ENCODE data around the gene BCHE. TPM values are rescaled to one million over a fixed set of nuclear protein-coding genes. Genes with fewer than 3 reads are reported as not detected.

The BCHE gene
- total RNA-seq, 1 experiment from 2014 or later: 1.7 TPM

- CTCF ChIA-PET: no interaction called here
- TF ChIP-seq E2F4 (CRISPR knock-in tag; IDR thresholded peaks at IDR 0.05; ENCODE audit: borderline replicate concordance, low read depth): no peak
- 0 out of 2 replicates have a peak, but pooled peaks have one; percentile 18 for TF ChIP-seq ZNF425 (CRISPR knock-in tag; conservative IDR thresholded peaks at IDR 0.05)
- H3K27me3 Mint-ChIP-seq (ENCODE audit: low read depth): no peaks in the 10 kb centered on the region
- POLR2A ChIA-PET: no interaction called here
- H3K4me3 Mint-ChIP-seq: no peak overlapping the region
- peak; percentile 15 for DNase-seq (ENCODE audit: low spot score)
- peak; percentile 82 for ATAC-seq
- no peaks in the 10 kb centered on the region for H3K9me3 Mint-ChIP-seq
- H3K27ac Mint-ChIP-seq: peak overlapping the region; percentile 60; the same call in 1 of the 2 replicates
- H3K4me1 Mint-ChIP-seq: peaks cover 9% of the 10 kb centered on the region
- H3K36me3 Mint-ChIP-seq: no peaks in the 10 kb centered on the region
Observed at GRCh38 chr3:165768680-165769079, 68.5 kb downstream of the BCHE start.

GRCh38 chr3:165759041-165759440 lies 78.2 kb downstream of the BCHE start:
- ChIA-PET POLR2A (no interaction called here), CTCF (no interaction called here)
- Mint-ChIP-seq H3K9me3 (no peaks in the 10 kb centered on the region), H3K4me3 (no peak overlapping the region), H3K27me3 (ENCODE audit: low read depth) (no peaks in the 10 kb centered on the region), H3K27ac (no peak overlapping the region), H3K36me3 (no peaks in the 10 kb centered on the region), H3K4me1 (peaks cover 21% of the 10 kb centered on the region)
- no peak for DNase-seq (ENCODE audit: low spot score)
- TF ChIP-seq MXD4 (CRISPR knock-in tag; IDR thresholded peaks at IDR 0.05; ENCODE audit: borderline replicate concordance): no peak
- TF ChIP-seq NR1H2 (CRISPR knock-in tag; IDR thresholded peaks at IDR 0.05): no peak
- TF ChIP-seq ZBTB21 (CRISPR knock-in tag; IDR thresholded peaks at IDR 0.05; ENCODE audit: borderline replicate concordance): no peak
- no peak for TF ChIP-seq JUN (CRISPR knock-in tag; IDR thresholded peaks at IDR 0.05)
- no peak for TF ChIP-seq ZNF532 (CRISPR knock-in tag; IDR thresholded peaks at IDR 0.05; ENCODE audit: borderline replicate concordance)
- TF ChIP-seq ZBTB43 (CRISPR knock-in tag; IDR thresholded peaks at IDR 0.05): no peak
- no peak for TF ChIP-seq ESRRA (CRISPR knock-in tag; IDR thresholded peaks at IDR 0.05; ENCODE audit: borderline replicate concordance)
- no peak for TF ChIP-seq NR2C2 (CRISPR knock-in tag; IDR thresholded peaks at IDR 0.05)
- no peak for TF ChIP-seq MYBL2 (CRISPR knock-in tag; IDR thresholded peaks at IDR 0.05)
- no peak for TF ChIP-seq ATF6 (CRISPR knock-in tag; IDR thresholded peaks at IDR 0.05)
- no peak for TF ChIP-seq E2F4 (CRISPR knock-in tag; IDR thresholded peaks at IDR 0.05; ENCODE audit: borderline replicate concordance, low read depth)
- no peak for TF ChIP-seq ZMAT4 (CRISPR knock-in tag; IDR thresholded peaks at IDR 0.05)
- ATAC-seq: no peak
